IMR-90 (cell line): ENCODE measurements around the gene CHSY3. TPM values are rescaled to one million over a fixed set of nuclear protein-coding genes. Genes with fewer than 3 reads are reported as not detected.

Experiments
- ATAC-seq: fragments of 200-7000 bp; cut with Tn5 transposase; 2 replicates; pipeline ENCODE4 v1.9.1; 2020; ENCODE audit warnings: low read depth, mild to moderate bottlenecking, moderate library complexity
- BruUV-seq: library from RNA; stranded (reverse); fragments of 400-500 nt; replicated peaks from 2 replicates; lab custom pipeline; 2021; lab: Mats Ljungman, UMichigan
- CTCF ChIA-PET: fragments of 300-600 bp; formaldehyde crosslinking; extraction: SDS; loops from one replicate; lab custom pipeline; 2021; ENCODE audit warnings: antibody characterized with exemption; lab: Yijun Ruan, JAX
- POLR2A ChIA-PET: fragments of 300-600 bp; sonication (Branson Sonifier 250); formaldehyde crosslinking; loops from one replicate; lab custom pipeline; 2022; ENCODE audit warnings: antibody characterized with exemption; ENCODE audit not compliant: unreplicated experiment; lab: Charles Lee
- DNase-seq: peaks from one replicate; pipeline ENCODE4 v3.0.0; 2013
- H2AFZ ChIP-seq: replicated peaks from 2 replicates; pipeline ENCODE3; 2013; ENCODE audit warnings: low read length, mild to moderate bottlenecking; ENCODE audit not compliant: poor library complexity
- H2AK5ac ChIP-seq: 2 replicates; pipeline ENCODE4 v1.6.1; 2013; ENCODE audit warnings: low read depth, low read length, inconsistent platforms
- H2AK9ac ChIP-seq: replicated peaks from 2 replicates; pipeline ENCODE3; 2013; ENCODE audit warnings: mild to moderate bottlenecking, low read depth, low read length, moderate library complexity; ENCODE audit not compliant: poor library complexity
- H2BK120ac ChIP-seq: 2 replicates; pipeline ENCODE4 v1.6.1; 2013; ENCODE audit warnings: low read depth, low read length, inconsistent platforms
- H2BK15ac ChIP-seq: 3 replicates; pipeline ENCODE4 v1.6.1; 2013; ENCODE audit warnings: low read depth, low read length, inconsistent platforms
- H2BK20ac ChIP-seq: 2 replicates; pipeline ENCODE4 v1.6.1; 2013; ENCODE audit warnings: low read depth, mild to moderate bottlenecking, inconsistent platforms, low read length, moderate library complexity
- H2BK5ac ChIP-seq: 2 replicates; pipeline ENCODE4 v1.6.1; 2013; ENCODE audit warnings: mild to moderate bottlenecking, low read depth, low read length, inconsistent platforms; ENCODE audit not compliant: poor library complexity, severe bottlenecking
- H3K14ac ChIP-seq: replicated peaks from 2 replicates; pipeline ENCODE4 v1.6.1; 2013; ENCODE audit warnings: low read depth, low read length, inconsistent platforms
- H3K18ac ChIP-seq: 2 replicates; pipeline ENCODE4 v1.6.1; 2013; ENCODE audit warnings: low read depth, low read length, control low read depth
- H3K23ac ChIP-seq: 2 replicates; pipeline ENCODE4 v1.6.1; 2013; ENCODE audit warnings: low read depth, low read length, inconsistent platforms
- H3K27ac ChIP-seq: 2 replicates; pipeline ENCODE4 v1.5.1; 2013; ENCODE audit warnings: mild to moderate bottlenecking, control low read depth, low read length; ENCODE audit not compliant: insufficient read depth
- H3K27me3 ChIP-seq: 2 replicates; pipeline ENCODE4 v1.6.1; 2013; ENCODE audit warnings: low read length; ENCODE audit not compliant: control insufficient read depth, insufficient read depth
- H3K36me3 ChIP-seq: 2 replicates; pipeline ENCODE4 v1.6.1; 2013; ENCODE audit warnings: low read length, mixed read lengths; ENCODE audit not compliant: control insufficient read depth, insufficient read depth
- H3K4ac ChIP-seq: 2 replicates; pipeline ENCODE4 v1.6.1; 2013; ENCODE audit warnings: low read depth, low read length, inconsistent platforms
- H3K4me1 ChIP-seq: 2 replicates; pipeline ENCODE4 v1.6.1; 2013; ENCODE audit warnings: low read length, mixed read lengths; ENCODE audit not compliant: control insufficient read depth, insufficient read depth
- H3K4me2 ChIP-seq: 2 replicates; pipeline ENCODE4 v1.6.1; 2013; ENCODE audit warnings: low read depth, mild to moderate bottlenecking, control low read depth, low read length, moderate library complexity
- H3K4me3 ChIP-seq: 2 replicates; pipeline ENCODE4 v1.5.1; 2013; ENCODE audit warnings: low read depth, mild to moderate bottlenecking, control low read depth, low read length, moderate library complexity; ENCODE audit not compliant: insufficient read depth
- H3K56ac ChIP-seq: 2 replicates; pipeline ENCODE4 v1.6.1; 2013; ENCODE audit warnings: low read length, inconsistent platforms; ENCODE audit not compliant: insufficient read depth; ENCODE audit errors: extremely low read depth
- H3K79me1 ChIP-seq, 2 experiments: 2 replicates each; pipeline ENCODE4 v1.6.1; 2013; ENCODE audit warnings: low read length in 2 of 2, inconsistent platforms in 1 of 2, low read depth in 1 of 2
- H3K9ac ChIP-seq: 2 replicates; pipeline ENCODE4 v1.6.1; 2013; ENCODE audit warnings: low read depth, low read length, control low read depth
- H3K9me1 ChIP-seq: 2 replicates; pipeline ENCODE4 v1.6.1; 2013; ENCODE audit warnings: low read length, inconsistent platforms; ENCODE audit not compliant: insufficient read depth
- H3K9me3 ChIP-seq: 2 replicates; pipeline ENCODE4 v1.6.1; 2013; ENCODE audit warnings: low read length; ENCODE audit not compliant: control insufficient read depth, insufficient read depth
- H4K20me1 ChIP-seq: 2 replicates; pipeline ENCODE4 v1.6.1; 2013; ENCODE audit warnings: low read length, inconsistent platforms; ENCODE audit not compliant: insufficient read depth
- H4K5ac ChIP-seq: 2 replicates; pipeline ENCODE4 v1.6.1; 2013; ENCODE audit warnings: mild to moderate bottlenecking, low read depth, low read length, control low read depth
- H4K8ac ChIP-seq, 2 experiments: 2 replicates each; pipeline ENCODE4 v1.6.1; 2013; ENCODE audit warnings: low read depth in 2 of 2, low read length in 2 of 2, control low read depth in 1 of 2, inconsistent platforms in 1 of 2
- H4K91ac ChIP-seq: 2 replicates; pipeline ENCODE4 v1.6.1; 2013; ENCODE audit warnings: low read depth, low read length, inconsistent platforms; ENCODE audit not compliant: insufficient read depth
- BHLHE40 ChIP-seq: fragments of 150-350 bp; IDR thresholded peaks from 2 replicates; pipeline ENCODE4 v1.6.1; 2016; ENCODE audit warnings: mild to moderate bottlenecking, low read depth, low read length
- CEBPB ChIP-seq: IDR thresholded peaks from 2 replicates; pipeline ENCODE4 v1.6.1; 2012; ENCODE audit warnings: low read depth, low read length, improper control_type of control experiment
- CHD1 ChIP-seq: IDR thresholded peaks from 2 replicates; pipeline ENCODE4 v1.6.1; 2012; ENCODE audit warnings: low read depth, low read length, improper control_type of control experiment
- ELK1 ChIP-seq: fragments of 150-350 bp; IDR thresholded peaks from 2 replicates; pipeline ENCODE4 v1.6.1; 2016; ENCODE audit warnings: low read depth, mild to moderate bottlenecking, low read length, moderate library complexity, borderline replicate concordance
- FOS ChIP-seq: fragments of 150-350 bp; IDR thresholded peaks from 2 replicates; pipeline ENCODE4 v1.6.1; 2016; ENCODE audit warnings: low read depth, low read length
- MAFK ChIP-seq: IDR thresholded peaks from 2 replicates; pipeline ENCODE4 v1.6.1; 2012; ENCODE audit warnings: low read depth, low read length, improper control_type of control experiment
- MAZ ChIP-seq: IDR thresholded peaks from 2 replicates; pipeline ENCODE4 v1.6.1; 2012; ENCODE audit warnings: low read depth, mild to moderate bottlenecking, low read length, improper control_type of control experiment, moderate library complexity, borderline replicate concordance
- MXI1 ChIP-seq: IDR thresholded peaks from 2 replicates; pipeline ENCODE4 v1.6.1; 2012; ENCODE audit warnings: low read depth, mild to moderate bottlenecking, low read length, moderate library complexity, borderline replicate concordance
- NFE2L2 ChIP-seq: fragments of 150-350 bp; IDR thresholded peaks from 2 replicates; pipeline ENCODE4 v1.6.1; 2016; ENCODE audit warnings: low read depth, mild to moderate bottlenecking, low read length
- POLR2A ChIP-seq: IDR thresholded peaks from 2 replicates; pipeline ENCODE4 v1.6.1; 2012; ENCODE audit warnings: mild to moderate bottlenecking, low read depth, low read length
- RAD21 ChIP-seq: IDR thresholded peaks from 2 replicates; pipeline ENCODE4 v1.6.1; 2012; ENCODE audit warnings: low read length, improper control_type of control experiment
- RCOR1 ChIP-seq: IDR thresholded peaks from 2 replicates; pipeline ENCODE4 v1.6.1; 2012; ENCODE audit warnings: mild to moderate bottlenecking, low read length, improper control_type of control experiment; ENCODE audit not compliant: insufficient replicate concordance
- RFX5 ChIP-seq: IDR thresholded peaks from 2 replicates; pipeline ENCODE4 v1.8.0; 2012; ENCODE audit warnings: low read depth, mild to moderate bottlenecking, low read length, moderate library complexity
- SMC3 ChIP-seq: fragments of 150-350 bp; IDR thresholded peaks from 2 replicates; pipeline ENCODE4 v1.6.1; 2016; ENCODE audit warnings: low read depth, mild to moderate bottlenecking, antibody characterized with exemption, low read length, moderate library complexity
- WGBS, 2 experiments: methylation state at CpG; one replicate each; pipeline versions ENCODE4 v1.1.5 to v1.1.7; 2013; ENCODE audit warnings: missing lambda C conversion rate in 2 of 2; ENCODE audit not compliant: insufficient read length in 1 of 2; ENCODE audit errors: extremely low coverage in 2 of 2; 5-methylcytosine and 5-hydroxymethylcytosine counted together
- dilution Hi-C: fragments of 300-500 bp; cut with HindIII; formaldehyde crosslinking; loops from one replicate; pipeline ENCODE4 v1.14.3; 2018; ENCODE audit warnings: low sequenced_read_pairs; ENCODE audit not compliant: unreplicated experiment
- in situ Hi-C: fragments of 300-500 bp; cut with MboI; formaldehyde crosslinking; loops from 3 replicates; pipeline ENCODE4 v1.14.3; 2019; ENCODE audit warnings: low sequenced_read_pairs, inconsistent platforms, mixed read lengths
- intact Hi-C: fragments of 100-400 bp; cut with micrococcal nuclease; formaldehyde crosslinking; loops from 2 replicates; pipeline ENCODE4 v1.10.0; 2022
- polyA plus RNA-seq, 3 experiments: library from polyadenylated mRNA; depleted of rRNA; stranded (reverse); fragments of >200 nt; gene quantifications; 2 replicates each; pipeline ENCODE4 v1.2.3, GENCODE V29; 2012; ENCODE audit warnings: low replicate concordance in 1 of 3
- total RNA-seq: library from RNA; depleted of rRNA; stranded (reverse); fragments of >200 nt; gene quantifications from 2 replicates; pipeline ENCODE4 v1.2.3, GENCODE V29; 2012
- TF ChIP-seq, protein P1 (sequence below): fragments of 150-350 bp; IDR thresholded peaks from 2 replicates; pipeline ENCODE4 v1.6.1; 2017; ENCODE audit warnings: mild to moderate bottlenecking, antibody characterized with exemption, low read length, low read depth
- TF ChIP-seq, protein P2 (sequence below): conservative IDR thresholded peaks from 2 replicates; pipeline ENCODE4 v1.5.1; 2012; ENCODE audit warnings: mild to moderate bottlenecking, low read depth, low read length, improper control_type of control experiment

CHSY3 gene
- total and polyA plus RNA-seq, 2 of the 4 experiments (the other 2 are of a cell fraction): 0.62 to 1.3 TPM

DNA sequence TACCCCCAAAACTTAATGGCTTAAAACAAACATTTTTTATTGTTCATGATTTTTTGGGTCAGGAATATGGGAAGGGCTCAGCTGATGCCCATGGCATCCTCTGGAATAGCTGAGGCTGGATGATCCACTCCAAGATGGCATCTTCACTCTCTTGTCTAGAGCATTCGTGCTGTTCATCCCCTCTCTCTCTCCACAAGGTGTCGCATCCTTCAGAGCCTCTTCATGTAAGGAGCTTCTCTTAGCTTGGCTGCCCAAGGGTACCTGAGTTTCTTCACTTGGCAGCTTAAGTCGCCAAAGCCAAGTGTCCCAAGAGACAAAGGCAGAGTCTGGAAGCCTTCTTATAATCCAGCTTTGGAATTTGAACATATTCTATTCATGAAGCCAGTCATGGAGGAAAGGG is 294.7 kb downstream of the CHSY3 start:
- H3K56ac ChIP-seq: no peak overlapping the region
- H2AFZ ChIP-seq: no peak overlapping the region
- H3K79me1 ChIP-seq: no peaks in the 10 kb centered on the region
- TF ChIP-seq RAD21 (no peak), ELK1 (no peak), BHLHE40 (no peak), POLR2A (no peak), RFX5 (no peak), CEBPB (no peak), SMC3 (no peak), MAFK (no peak), FOS (no peak), CHD1 (no peak), MXI1 (no peak), NFE2L2 (no peak), MAZ (no peak), RCOR1 (no peak)
- TF ChIP-seq, protein P1, sequence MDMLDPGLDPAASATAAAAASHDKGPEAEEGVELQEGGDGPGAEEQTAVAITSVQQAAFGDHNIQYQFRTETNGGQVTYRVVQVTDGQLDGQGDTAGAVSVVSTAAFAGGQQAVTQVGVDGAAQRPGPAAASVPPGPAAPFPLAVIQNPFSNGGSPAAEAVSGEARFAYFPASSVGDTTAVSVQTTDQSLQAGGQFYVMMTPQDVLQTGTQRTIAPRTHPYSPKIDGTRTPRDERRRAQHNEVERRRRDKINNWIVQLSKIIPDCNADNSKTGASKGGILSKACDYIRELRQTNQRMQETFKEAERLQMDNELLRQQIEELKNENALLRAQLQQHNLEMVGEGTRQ: no peak
- TF ChIP-seq, protein P2, sequence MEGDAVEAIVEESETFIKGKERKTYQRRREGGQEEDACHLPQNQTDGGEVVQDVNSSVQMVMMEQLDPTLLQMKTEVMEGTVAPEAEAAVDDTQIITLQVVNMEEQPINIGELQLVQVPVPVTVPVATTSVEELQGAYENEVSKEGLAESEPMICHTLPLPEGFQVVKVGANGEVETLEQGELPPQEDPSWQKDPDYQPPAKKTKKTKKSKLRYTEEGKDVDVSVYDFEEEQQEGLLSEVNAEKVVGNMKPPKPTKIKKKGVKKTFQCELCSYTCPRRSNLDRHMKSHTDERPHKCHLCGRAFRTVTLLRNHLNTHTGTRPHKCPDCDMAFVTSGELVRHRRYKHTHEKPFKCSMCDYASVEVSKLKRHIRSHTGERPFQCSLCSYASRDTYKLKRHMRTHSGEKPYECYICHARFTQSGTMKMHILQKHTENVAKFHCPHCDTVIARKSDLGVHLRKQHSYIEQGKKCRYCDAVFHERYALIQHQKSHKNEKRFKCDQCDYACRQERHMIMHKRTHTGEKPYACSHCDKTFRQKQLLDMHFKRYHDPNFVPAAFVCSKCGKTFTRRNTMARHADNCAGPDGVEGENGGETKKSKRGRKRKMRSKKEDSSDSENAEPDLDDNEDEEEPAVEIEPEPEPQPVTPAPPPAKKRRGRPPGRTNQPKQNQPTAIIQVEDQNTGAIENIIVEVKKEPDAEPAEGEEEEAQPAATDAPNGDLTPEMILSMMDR: no peak
- H2AK5ac ChIP-seq: no peak overlapping the region
- no peak overlapping the region for H2BK5ac ChIP-seq
- no peak overlapping the region for H4K8ac ChIP-seq
- no peaks in the 10 kb centered on the region for H3K36me3 ChIP-seq
- H3K4me2 ChIP-seq: no peak overlapping the region
- H3K4me1 ChIP-seq: no peaks in the 10 kb centered on the region
- in situ Hi-C loops (no loop called here), dilution Hi-C loops (no loop called here), intact Hi-C loops (no loop called here)
- no peak overlapping the region for H3K9ac ChIP-seq
- DNase-seq (no peak), ATAC-seq (no peak)
- H3K9me3 ChIP-seq: peaks cover 6% of the 10 kb centered on the region
- no peak overlapping the region for H3K4ac ChIP-seq
- H2AK9ac ChIP-seq: no peak overlapping the region
- no TSS peak for BruUV-seq
- no peaks in the 10 kb centered on the region for H4K20me1 ChIP-seq
- ChIA-PET POLR2A (no interaction called here), CTCF (no interaction called here)
- no peaks in the 10 kb centered on the region for H3K9me1 ChIP-seq
- no peak overlapping the region for H3K14ac ChIP-seq
- H2BK120ac ChIP-seq: no peak overlapping the region
- no CpG with 5 or more reads among the region's 3 CpGs for WGBS, 2 experiments
- H3K18ac ChIP-seq: no peak overlapping the region
- H2BK20ac ChIP-seq: no peak overlapping the region
- no peak overlapping the region for H3K23ac ChIP-seq
- H4K5ac ChIP-seq: no peak overlapping the region
- H3K27me3 ChIP-seq: no peaks in the 10 kb centered on the region
- no peak overlapping the region for H3K4me3 ChIP-seq
- H3K27ac ChIP-seq: no peak overlapping the region
- H2BK15ac ChIP-seq: no peak overlapping the region
- no peak overlapping the region for H4K91ac ChIP-seq
